HepG2 (cell line): ENCODE measurements around the gene LUC7L2. TPM values are rescaled to one million over a fixed set of nuclear protein-coding genes. Genes with fewer than 3 reads are reported as not detected.

ENCODE experiments used
- ARID5B ChIP-seq: IDR thresholded peaks from 2 replicates; pipeline ENCODE4 v1.4.0; 2020; ENCODE audit warnings: mild to moderate bottlenecking, missing genetic modification reagents
- FIP1L1 ChIP-seq: fragments of 200-400 bp; formaldehyde crosslinking; IDR thresholded peaks from 2 replicates; pipeline ENCODE4 v1.6.1; 2018; ENCODE audit warnings: low read depth, mild to moderate bottlenecking, low read length, moderate library complexity, borderline replicate concordance; ENCODE audit not compliant: insufficient read depth
- FOSL1 ChIP-seq: sonication (generic); formaldehyde crosslinking; IDR thresholded peaks from 2 replicates; pipeline ENCODE4 v1.9.0; 2021; ENCODE audit warnings: missing genetic modification reagents, borderline replicate concordance
- GATAD1 ChIP-seq: IDR thresholded peaks from 2 replicates; pipeline ENCODE4 v1.6.1; 2016; ENCODE audit warnings: missing genetic modification reagents, missing compliant biosample characterization
- NFATC3 ChIP-seq: sonication (generic); formaldehyde crosslinking; IDR thresholded peaks from 2 replicates; pipeline ENCODE4 v1.5.1; 2020; ENCODE audit warnings: mild to moderate bottlenecking, missing genetic modification reagents
- NFYC ChIP-seq: IDR thresholded peaks from 2 replicates; pipeline ENCODE4 v1.6.1; 2016; ENCODE audit warnings: missing genetic modification reagents, missing compliant biosample characterization
- ONECUT2 ChIP-seq: sonication (generic); formaldehyde crosslinking; IDR thresholded peaks from 2 replicates; pipeline ENCODE4 v1.4.0; 2020; ENCODE audit warnings: missing genetic modification reagents
- RNF219 ChIP-seq: sonication (generic); formaldehyde crosslinking; IDR thresholded peaks from 2 replicates; pipeline ENCODE4 v1.5.0; 2020; ENCODE audit warnings: mild to moderate bottlenecking, missing genetic modification reagents
- YEATS2 ChIP-seq: sonication (generic); formaldehyde crosslinking; IDR thresholded peaks from 2 replicates; pipeline ENCODE4 v1.4.0; 2020; ENCODE audit warnings: missing genetic modification reagents, borderline replicate concordance
- ZFX ChIP-seq: sonication (generic); formaldehyde crosslinking; IDR thresholded peaks from 2 replicates; pipeline ENCODE4 v1.4.0; 2020; ENCODE audit warnings: mild to moderate bottlenecking, low read depth, missing genetic modification reagents, moderate library complexity
- ZNF276 ChIP-seq: sonication (generic); formaldehyde crosslinking; IDR thresholded peaks from 2 replicates; pipeline ENCODE4 v1.4.0; 2020; ENCODE audit warnings: mild to moderate bottlenecking, low read depth, missing genetic modification reagents
- ZNF362 ChIP-seq: sonication (generic); formaldehyde crosslinking; IDR thresholded peaks from 2 replicates; pipeline ENCODE4 v1.4.0; 2020; ENCODE audit warnings: missing genetic modification reagents, mild to moderate bottlenecking, borderline replicate concordance
- ZNF569 ChIP-seq: sonication (generic); formaldehyde crosslinking; IDR thresholded peaks from 2 replicates; pipeline ENCODE4 v1.5.0; 2020; ENCODE audit warnings: mild to moderate bottlenecking, missing genetic modification reagents, moderate library complexity, borderline replicate concordance
- ZNF879 ChIP-seq: sonication (generic); formaldehyde crosslinking; IDR thresholded peaks from 2 replicates; pipeline ENCODE4 v1.8.1; 2023; ENCODE audit warnings: missing genetic modification reagents
- ZSCAN30 ChIP-seq: sonication (generic); formaldehyde crosslinking; IDR thresholded peaks from 2 replicates; pipeline ENCODE4 v1.5.0; 2020; ENCODE audit warnings: mild to moderate bottlenecking, missing genetic modification reagents
- polyA plus RNA-seq, 8 experiments: library from polyadenylated mRNA; depleted of rRNA in 3 of 8; stranded (reverse) in 7 of 8; unstranded in 1 of 8; fragments of >200 nt; fragmentation: Illumina TruSeq in 4 of 8; extraction: Trizol in 4 of 8; gene quantifications; 2 replicates each; pipeline versions ENCODE4 v1.2.1 to v1.2.3, GENCODE V29; 2011 to 2016; ENCODE audit warnings: low read depth in 4 of 8, missing spikeins in 1 of 8, mixed read lengths in 1 of 8; ENCODE audit not compliant: insufficient read depth in 1 of 8
- total RNA-seq, 5 experiments: library from RNA; depleted of rRNA; stranded (reverse); fragments of >200 nt; fragmentation: Illumina TruSeq; extraction: Trizol; gene quantifications; 2 replicates each; pipeline ENCODE4 v1.2.3, GENCODE V29; 2016; ENCODE audit warnings: low read depth in 1 of 5
- TF ChIP-seq, protein P1 (sequence below): IDR thresholded peaks from 2 replicates; pipeline ENCODE4 v1.6.1; 2016; ENCODE audit warnings: missing compliant biosample characterization, missing genetic modification reagents, borderline replicate concordance

Gene LUC7L2
- total and polyA plus RNA-seq, 2 of the 13 experiments (the other 11 are each of a cell fraction or from before 2014, with no cell fraction given) = 17.9 to 50.7 TPM

- TF ChIP-seq NFYC (CRISPR knock-in tag) (peak; percentile 95), ZNF362 (CRISPR knock-in tag) (no peak), ZNF569 (CRISPR knock-in tag) (no peak), NFATC3 (CRISPR knock-in tag) (no peak; the same call in 1 of the 2 replicates), ZFX (CRISPR knock-in tag) (peak; percentile 69; the same call in 1 of the 2 replicates), ZNF879 (CRISPR knock-in tag) (no peak), ZNF276 (CRISPR knock-in tag) (no peak), RNF219 (CRISPR knock-in tag) (no peak), YEATS2 (CRISPR knock-in tag) (no peak), GATAD1 (CRISPR knock-in tag) (peak; percentile 70), ARID5B (CRISPR knock-in tag) (peak; percentile 26), FIP1L1 (no peak), ONECUT2 (CRISPR knock-in tag) (no peak), FOSL1 (CRISPR knock-in tag) (no peak), ZSCAN30 (CRISPR knock-in tag) (no peak)
- TF ChIP-seq, protein P1, sequence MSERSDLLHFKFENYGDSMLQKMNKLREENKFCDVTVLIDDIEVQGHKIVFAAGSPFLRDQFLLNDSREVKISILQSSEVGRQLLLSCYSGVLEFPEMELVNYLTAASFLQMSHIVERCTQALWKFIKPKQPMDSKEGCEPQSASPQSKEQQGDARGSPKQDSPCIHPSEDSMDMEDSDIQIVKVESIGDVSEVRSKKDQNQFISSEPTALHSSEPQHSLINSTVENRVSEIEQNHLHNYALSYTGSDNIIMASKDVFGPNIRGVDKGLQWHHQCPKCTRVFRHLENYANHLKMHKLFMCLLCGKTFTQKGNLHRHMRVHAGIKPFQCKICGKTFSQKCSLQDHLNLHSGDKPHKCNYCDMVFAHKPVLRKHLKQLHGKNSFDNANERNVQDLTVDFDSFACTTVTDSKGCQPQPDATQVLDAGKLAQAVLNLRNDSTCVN (CRISPR knock-in tag) = 0 out of 2 replicates have a peak, but pooled peaks have one; percentile 29
These were observed 685 bp downstream of the LUC7L2 start (continued) for GRCh38 chr7:139360210-139360947.
